Astrocyte (in vitro differentiated cells and primary cell): ENCODE data around the gene EFCAB9.

ENCODE experiments used
- EZH2 ChIP-seq: IDR thresholded peaks from 2 replicates; pipeline ENCODE4 v1.6.1; 2012; ENCODE audit warnings: mild to moderate bottlenecking, low read length, inconsistent platforms; ENCODE audit not compliant: insufficient read depth
- TF ChIP-seq, protein P1 (sequence below): IDR thresholded peaks from 2 replicates; pipeline ENCODE4 v1.5.1; 2011; ENCODE audit warnings: low read depth, mild to moderate bottlenecking, inconsistent platforms, low read length, moderate library complexity; ENCODE audit not compliant: insufficient read depth

GRCh38 chr5:172170251-172170701 is 23.7 kb upstream of the EFCAB9 start:
- TF ChIP-seq, protein P1, sequence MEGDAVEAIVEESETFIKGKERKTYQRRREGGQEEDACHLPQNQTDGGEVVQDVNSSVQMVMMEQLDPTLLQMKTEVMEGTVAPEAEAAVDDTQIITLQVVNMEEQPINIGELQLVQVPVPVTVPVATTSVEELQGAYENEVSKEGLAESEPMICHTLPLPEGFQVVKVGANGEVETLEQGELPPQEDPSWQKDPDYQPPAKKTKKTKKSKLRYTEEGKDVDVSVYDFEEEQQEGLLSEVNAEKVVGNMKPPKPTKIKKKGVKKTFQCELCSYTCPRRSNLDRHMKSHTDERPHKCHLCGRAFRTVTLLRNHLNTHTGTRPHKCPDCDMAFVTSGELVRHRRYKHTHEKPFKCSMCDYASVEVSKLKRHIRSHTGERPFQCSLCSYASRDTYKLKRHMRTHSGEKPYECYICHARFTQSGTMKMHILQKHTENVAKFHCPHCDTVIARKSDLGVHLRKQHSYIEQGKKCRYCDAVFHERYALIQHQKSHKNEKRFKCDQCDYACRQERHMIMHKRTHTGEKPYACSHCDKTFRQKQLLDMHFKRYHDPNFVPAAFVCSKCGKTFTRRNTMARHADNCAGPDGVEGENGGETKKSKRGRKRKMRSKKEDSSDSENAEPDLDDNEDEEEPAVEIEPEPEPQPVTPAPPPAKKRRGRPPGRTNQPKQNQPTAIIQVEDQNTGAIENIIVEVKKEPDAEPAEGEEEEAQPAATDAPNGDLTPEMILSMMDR, result no peak
- TF ChIP-seq EZH2, result no peak
